Fibroblast of upper back skin (primary cell): ENCODE results near the gene TOLLIP.

Experiments
- DNase-seq: peaks from one replicate; pipeline ENCODE4 v3.0.0-alpha.2; 2013

TOLLIP gene

DNA sequence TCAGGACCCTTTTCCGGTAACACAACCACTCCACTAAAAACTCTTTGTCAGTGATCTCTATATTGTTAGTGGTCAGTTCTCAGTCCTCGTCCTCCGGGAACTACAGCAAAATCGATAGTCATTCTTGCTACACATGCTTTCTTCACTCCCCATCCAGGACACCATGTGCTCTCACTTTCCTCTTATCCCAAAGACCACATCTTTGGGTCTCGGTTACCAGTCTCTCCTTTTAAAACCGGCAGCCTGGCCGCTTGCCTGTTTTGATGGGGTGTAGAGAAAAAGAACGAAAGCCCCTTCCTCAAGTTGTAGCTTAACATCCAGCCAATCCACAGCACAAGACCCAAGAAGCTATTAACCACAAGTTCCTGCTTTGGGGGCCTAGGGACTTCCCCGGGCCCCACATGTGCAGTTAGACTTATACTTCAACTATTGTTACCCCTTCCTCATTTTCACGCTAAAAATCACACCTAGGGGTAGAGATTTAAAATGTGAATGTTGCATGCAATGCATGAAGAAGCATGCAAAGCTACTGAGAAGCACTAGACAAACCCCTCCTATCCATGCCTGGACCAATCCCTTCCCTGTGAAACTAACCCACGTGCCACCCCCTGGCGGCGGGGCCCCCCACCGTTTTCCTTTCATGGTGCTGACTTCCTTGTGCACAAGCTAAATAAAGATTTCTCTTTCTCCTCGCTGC is 1.5 kb upstream of the TOLLIP start:
- DNase-seq, result no peak

DNA sequence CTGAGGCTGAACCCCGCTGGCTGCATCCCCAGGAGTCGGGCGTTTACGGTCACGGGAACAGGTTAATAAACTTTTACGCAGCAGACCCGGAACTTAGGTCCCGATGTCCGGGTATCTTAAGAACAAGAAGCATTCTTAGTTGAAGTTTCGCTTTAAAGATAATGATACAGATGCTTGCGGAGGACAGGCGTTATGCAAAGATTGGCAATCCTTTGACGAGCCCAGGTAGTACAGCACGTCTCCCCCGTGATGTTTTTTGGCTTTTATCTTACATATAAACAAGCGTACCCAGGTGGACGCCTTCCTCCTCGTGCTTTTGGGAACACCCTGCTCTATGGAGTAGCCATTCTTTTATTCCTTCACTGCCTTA is 871 bp upstream of the TOLLIP start:
- DNase-seq, result no peak

DNA sequence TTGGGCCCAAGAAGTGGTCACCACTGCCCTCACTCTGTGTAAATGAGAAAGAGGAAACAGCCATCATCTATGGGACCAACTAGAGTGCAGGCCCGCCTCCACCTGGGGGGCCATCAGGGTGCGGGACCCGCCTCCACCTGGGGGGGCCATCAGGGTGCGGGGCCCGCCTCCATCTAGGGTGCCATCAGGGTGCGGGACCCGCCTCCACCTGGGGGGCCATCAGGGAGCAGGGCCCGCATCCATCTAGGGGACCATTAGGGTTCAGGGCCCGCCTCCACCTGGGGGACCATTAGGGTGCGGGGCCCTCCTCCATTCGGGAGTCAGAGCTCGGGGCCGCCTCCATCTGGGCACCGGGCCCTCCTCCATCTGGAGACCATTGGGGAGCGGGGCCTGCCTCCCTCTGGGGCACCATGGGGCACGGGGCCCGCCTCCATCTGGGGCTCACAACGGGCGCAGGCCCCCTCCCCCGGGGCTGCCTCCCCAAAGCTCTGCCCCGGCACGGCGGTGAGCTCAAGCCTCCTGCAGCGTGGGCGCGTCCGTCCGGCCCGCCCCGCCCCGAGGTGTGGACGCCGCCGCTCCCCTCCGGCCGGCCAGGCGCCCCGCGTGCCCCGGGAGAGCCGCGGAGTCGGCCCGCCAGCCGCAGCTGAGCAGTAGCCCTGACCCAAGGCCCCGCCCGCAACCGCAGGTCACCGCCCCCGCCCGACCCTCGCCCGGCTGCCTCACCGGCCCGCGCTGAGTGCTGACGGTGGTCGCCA is 512 bp downstream of the TOLLIP start:
- no peak for DNase-seq

DNA sequence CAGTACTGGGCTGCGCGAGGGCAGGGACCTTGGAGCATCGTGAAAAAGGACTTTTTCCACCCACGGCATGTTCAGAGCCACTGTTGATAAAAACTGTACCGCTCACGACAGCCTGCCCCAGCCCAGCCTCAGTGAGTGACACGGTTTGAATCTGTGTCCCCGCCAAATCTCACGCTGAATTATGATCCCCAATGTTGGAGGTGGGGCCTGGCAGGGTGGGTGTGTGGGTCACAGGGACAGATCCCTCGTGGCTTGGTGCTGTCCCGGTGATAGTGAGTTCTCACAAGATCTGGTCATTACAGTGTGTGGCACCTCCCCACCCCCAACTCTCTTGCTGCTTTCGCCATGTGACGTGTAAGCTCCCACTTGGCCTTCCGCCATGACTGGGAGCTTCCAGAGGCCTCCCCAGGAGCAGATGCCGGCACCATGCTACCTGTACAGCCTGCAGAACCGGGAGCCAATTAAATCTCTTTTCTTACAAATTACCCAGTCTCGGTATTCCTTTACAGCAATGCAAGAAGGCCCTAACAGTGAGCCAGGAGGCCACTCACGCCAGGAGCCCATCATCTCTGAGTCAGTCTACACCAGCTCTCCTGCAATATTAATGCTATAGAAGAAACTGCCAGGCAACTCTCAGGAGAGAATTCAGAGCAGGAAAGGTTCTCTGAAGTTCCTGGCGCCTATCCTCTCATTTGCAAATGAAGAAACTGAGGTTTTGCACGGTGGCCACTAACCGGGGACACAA is 1.3 kb downstream of the TOLLIP start:
- peak; percentile 9 for DNase-seq

DNA sequence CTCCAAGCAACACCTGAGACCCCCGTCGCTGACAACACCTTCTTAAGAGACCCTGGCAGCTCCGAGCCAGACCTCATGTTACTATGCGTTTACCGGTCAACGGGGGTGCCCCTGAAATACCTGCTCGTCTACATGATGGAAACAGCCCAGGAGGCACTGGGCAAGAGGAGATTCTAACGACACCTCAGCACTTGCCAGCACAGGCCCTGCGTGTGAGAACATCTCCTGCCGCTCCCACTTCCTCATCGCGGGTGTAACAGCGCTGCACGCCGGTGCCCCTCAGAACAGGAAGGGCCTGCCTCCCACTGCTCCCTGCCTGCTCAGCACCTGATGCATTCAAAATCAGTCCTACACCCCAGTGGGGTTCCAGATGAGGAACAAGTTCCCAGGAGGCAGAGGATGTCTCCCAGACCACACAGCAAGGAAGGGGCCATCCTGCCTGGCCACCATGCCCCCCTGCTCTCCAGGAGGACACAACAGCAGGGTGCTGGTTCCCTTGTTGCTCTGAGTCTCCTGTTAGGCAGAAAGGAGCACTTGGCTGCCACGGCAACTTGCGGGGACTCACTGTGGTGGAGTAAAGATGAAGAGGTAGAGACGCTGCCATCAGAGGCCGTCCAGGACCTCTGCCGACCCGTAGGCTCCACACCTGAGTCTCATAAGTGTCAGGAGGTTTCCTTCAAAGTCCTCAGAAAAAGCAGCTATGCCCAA is 2.1 kb downstream of the TOLLIP start:
- no peak for DNase-seq

DNA sequence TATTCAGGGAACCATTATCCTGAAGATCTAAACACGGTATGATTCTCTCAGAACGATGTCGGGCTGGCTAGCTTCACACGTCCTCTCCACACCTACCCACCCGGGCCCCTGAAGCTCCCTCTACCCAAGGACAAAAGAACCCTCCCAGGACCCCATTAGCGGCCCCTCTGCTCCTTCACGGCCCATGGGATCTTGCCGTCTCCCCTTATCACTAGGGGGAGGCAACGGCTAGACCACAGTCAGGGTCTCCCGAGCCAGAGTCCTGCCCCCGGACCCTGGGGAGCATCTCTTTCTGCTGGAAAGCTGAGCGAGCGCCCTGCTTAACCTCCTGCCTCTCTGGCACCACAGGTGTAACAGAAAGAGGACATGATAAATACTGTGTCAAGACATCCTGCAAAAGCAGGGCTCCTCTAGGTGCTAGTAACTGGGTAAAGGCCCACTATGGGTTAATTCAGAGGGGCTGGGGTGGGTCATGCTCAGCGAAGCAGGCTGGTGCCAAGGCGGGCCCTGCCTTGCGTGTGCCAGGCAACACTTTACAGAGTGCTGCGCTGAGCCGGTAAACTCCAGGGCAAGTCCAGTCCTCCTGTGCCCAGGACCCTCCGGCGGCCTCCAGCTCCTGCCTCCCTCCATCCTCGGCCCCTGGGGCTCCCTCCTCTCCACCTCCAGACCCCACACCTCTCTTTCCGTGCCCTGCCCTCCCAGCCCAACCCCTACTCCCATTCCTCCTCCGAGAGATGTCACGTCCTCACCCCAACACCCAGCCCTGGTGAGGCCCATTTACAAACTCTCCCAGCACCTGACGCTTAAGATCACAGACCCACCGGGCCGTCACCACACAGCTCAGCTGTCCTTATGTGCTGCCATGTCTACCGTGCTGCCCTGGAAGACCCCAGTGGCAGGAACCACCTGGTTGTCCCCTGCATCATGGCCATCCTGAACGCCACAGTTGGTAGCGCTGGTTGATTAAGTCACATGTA is 3.0 kb downstream of the TOLLIP start:
- DNase-seq, result no peak

DNA sequence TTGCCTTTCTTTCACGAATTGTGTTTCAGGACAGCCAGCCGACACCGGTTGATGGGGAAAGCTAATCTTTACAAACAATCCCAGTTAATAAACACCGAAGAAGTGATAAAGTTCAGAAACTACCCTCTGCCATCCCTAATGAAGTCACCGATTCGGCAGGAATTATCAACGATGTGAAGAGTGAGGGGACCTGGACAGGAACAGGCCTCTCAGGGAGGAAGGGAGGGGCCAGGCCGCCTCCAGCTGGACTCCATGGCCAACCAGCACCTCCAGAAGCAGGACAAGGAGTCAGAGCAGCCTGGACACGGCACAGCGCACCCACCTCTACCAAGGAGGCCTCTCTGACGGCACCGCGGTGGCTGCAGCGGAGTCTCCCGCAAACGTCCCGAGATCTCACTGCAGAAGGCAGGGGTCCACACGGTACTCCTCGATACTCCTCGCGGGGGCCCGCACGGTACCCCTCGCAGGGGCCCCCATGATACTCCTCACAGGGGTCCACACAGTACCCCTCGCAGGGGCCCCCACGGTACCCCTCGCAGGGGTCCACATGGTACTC is 3.9 kb downstream of the TOLLIP start:
- no peak for DNase-seq

DNA sequence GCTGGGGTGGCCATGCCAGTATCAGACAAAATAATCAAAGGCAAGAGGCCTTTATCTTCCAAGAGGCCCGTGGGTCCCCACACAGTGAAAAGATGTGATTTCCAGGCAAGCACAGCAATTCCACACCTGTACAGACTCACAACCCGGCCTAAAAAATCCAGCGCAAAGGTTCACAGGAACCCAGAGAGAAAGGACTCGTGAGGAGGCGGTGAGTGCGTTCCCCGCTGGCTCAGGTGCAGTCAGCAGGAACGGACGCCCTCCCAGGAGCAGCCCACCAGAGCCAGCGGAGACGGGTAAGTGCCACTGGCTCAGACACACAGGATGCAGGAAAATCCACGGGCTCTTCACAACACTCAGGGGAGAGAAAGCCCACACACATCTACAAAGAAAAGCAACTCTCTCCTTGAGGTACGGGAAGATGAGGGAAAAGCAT is 4.4 kb downstream of the TOLLIP start:
- DNase-seq, result no peak

DNA sequence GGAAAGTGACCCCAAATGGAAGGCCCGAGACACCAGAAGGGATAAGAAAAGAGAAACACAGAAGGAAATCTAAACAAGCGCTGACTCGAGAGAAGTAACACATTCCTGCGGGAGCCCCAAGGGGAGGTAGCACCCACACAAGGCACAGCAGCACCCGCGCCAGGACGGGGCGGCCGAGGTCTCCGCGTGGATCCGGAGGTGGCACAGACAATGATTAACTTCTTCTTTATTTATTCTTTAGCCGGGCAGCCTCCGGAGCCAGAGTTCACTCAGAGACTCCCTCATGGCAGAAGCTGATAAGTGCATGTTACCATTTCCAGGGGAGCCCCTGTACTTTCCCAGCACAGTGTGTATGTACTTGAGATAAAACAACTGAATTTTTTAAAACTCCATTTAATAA is 5.1 kb downstream of the TOLLIP start:
- no peak for DNase-seq

DNA sequence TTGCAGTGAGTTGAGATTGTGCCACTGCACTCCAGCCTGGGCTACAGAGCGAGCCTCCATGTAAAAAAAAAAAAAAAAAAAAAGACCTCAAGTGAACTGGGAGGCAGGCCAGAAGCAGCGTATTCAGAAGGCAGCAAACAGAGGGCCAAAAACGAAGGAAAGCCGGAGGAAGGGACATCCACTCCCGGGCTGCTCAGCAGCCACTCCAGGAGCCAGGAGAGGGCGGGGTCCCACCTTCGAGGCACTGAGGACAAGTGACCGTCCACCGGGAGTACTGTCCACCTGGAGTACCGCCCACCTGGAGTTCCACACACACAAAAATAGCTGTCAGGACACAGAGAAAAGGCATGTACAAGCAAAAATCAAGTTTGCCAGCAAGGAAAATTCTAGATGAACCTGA is 5.5 kb downstream of the TOLLIP start:
- DNase-seq, result no peak

DNA sequence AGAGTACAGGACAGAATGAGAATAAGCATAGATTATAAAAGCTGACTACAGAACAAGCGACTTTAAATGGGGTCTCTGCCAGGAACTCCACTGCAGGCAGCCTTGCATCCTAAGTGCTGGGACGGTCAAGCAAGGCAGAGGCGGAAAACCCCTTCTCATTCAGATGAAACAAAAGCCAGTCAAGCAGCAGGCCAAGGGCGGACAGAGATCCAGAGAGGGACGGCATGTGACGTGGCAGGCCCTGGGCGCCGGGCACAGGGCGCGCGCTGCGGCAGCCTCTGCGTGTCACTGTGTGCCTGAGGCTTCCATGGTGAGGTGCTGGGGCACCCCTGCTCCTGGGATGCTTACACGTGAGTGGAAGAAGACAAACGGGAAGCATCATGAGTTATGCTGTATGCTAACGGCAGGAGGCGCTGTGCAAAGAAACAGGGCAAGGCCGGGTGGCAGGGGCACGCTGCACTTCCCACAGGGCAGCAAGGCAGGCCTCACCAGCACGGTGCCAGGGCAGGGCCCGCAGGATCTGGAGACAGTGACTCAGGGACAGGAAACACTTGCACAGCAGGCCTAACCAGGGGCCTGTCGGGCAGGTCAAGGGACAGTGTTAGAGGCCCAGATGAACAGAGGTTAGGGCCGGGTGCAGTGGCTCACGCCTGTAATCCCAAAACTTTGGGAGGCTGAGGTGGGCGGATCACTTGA is 6.2 kb downstream of the TOLLIP start:
- DNase-seq, result no peak

DNA sequence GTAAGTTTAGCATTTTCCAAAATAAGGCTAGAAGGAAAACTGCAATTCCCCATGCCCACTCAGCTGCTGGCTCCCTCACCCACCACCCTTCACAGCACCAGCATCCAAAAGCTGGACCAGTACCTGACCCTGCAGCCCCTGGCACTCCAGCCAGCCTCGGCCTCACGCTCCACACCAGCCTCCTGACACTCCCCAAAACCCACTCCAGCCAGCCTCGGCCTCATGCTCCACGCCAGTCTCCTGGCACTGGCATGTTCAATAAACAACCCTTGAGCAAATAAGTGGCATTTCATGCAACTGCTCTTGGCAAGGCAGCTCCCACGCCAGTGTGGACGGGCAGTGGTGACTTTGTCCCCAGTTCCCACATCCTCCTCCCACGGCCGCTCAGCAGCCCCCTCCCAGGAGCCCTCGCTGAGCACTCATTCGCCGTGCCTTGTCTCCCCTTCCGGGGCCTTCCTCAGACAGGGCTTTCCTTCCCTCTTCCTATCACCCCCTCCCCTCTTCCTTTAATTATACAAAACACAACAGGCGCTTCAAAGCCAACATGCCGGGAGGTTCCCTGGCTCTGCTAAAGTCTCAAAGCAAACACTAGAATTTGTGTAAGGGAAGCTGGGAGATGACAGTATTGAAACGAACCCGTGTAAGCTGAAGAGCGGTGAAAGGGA is 6.8 kb downstream of the TOLLIP start:
- DNase-seq, result no peak

DNA sequence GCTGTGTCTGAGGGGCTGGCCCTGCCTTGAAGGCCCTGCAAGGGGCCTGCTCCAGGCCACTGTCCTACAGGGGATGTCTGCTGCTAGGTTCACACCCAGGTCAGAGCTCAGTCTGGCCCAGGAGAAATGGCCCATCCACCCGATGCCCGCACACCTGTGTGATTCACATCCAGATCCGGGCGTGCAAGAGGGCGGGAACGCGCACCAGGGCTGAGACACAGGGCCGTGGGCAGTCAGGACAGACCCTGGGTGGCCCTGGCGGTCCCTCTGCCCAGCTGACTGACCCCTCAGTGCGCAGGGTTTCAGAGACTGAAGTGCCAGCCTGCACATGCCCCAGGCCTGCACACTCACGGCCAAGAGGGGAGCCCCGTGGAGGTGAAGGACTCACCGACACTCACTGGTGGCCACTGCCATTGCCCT is 7.4 kb downstream of the TOLLIP start:
- no peak for DNase-seq

DNA sequence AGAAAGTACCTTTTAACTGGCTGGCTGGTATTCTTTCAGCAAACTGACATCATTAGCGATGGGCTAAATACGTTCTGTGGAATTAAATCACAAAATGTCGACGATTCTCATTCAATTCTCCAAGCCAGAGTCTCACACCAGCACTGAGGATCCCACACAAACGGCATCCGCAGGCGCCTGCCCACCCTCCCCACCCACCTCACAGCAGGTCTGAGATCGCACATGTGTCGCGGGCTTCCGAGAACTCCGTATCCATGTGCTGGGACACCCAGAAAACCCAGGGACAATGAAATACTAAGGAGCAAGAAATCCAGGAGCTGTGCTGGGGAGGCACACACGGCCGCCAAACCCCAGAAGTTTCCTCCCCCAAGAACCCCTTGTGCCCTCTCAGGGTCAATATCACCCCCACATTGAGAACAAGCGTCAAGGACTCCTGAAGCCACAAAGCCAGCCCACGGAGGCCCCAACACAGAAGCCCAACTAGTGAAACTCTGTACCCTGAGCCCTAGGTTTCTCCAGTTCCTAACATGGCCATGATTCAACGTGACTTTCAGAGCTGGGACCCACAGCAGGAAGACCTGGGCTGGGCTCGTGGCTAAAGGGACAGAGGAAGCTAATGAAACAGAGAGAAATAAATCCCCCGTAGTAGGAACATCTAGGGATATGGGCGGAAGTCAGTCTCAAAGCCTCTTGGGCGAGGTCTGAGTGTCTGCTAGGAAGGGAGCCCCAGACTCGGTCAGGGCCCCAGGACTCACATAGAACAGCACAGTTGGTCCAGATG is 8.0 kb downstream of the TOLLIP start:
- no peak for DNase-seq

DNA sequence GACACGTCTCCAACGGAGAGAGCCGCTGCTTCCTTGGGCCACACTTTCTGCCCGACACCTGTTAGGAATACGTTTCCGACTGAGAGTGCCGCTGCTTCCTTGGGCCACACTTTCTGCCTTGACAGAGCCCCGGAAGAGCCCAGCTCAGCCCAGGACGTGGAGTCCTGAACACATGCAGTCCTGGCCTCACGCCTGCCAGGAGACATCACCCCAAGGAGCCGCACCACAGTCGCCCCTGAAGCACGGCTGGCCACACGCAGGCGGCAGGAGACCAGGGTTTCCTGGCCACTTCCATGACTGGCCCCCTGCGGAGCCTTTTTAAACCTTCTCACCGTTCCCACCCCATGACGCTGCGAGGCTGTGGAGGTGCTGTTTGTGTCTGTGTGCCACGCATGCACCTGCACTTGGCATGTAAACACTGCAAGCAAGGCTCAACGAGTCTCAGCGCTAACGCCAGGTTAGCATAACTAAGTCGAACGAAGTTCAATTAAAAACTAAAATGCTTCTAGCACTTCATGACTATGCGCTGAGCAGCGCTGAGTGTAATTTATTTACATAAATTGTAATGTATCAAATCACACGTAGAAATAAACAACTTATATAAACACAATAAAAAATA is 8.8 kb downstream of the TOLLIP start:
- DNase-seq, result no peak

DNA sequence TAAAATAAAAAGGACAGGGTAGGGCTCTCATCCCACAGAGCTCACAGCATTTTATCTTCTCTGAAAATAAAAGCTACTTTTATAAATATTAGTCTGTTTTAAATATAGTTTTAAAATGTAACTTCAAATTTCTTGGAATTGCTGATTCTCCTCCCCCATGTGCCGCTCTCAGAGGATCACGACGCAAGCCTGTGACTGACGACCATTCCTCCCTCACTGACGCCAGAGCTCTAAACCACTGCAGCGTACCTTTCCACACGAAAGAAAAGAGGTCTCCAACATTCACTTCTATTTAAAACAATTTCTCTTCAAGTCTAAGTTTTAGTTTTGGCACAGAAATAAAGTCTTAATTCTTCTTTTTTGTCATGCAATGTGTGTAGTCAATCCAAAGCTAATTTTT is 9.3 kb downstream of the TOLLIP start:
- DNase-seq, result no peak

DNA sequence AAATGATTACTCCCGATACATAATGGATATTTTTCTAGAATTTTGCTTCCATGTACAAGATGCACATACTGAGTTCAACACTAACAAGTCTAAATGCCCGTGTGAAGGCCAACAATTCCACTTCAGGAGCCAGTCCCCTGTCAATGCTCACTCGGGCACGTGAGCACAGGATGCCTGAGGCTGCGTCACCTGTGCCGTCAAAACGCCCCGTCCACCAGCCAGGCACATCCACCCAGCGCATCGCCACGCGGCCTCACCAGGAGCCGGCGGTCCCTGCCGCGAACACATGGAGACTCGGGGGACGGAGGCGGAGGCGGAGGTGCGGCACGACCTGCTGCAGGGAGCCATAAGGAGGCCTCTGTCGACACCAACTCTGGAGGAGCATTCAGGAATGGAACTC is 9.8 kb downstream of the TOLLIP start:
- DNase-seq, result no peak

DNA sequence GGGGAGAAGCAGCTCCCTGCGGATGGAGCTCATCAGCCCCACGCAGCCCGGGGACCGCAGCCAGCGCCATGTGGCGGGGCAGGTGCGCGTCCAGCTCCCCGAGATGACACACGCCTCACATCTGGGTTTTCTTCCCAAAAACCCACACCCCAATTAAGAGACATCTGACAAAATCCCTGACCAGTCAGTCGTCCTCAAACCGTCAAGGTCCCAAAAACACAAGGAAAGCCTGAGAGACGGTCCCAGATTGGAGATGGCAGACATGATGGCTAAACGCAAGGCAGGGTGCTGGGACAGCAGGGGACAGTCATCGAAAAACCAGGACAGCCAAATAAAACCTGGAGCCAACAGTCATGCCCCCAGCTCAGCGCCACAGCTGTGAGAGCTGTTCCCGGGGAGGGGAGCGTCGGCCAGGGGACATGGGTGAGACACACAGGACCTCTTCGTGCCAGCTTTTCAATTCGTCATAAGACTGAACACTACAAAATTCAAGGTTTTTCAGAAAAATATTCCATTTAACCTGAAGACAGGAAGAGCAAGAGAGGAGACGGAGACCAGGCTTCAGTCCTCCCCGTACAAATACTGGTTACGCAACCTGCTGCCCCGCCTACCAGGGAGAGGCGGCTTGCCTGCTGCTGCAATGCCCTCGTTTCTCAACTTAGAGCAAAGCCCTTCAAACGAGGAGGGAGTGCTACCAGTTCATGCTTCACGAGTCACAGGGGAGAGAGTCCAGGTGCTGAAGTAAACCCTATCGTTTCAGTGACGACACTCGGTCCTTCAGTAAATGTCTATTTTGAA is 10.5 kb downstream of the TOLLIP start:
- peak; percentile 32 for DNase-seq
